ENCODE measurements around the gene AOPEP. TPM values are rescaled to one million over a fixed set of nuclear protein-coding genes. Genes with fewer than 3 reads are reported as not detected.
A peak's percentile ranks its signal among the peaks of the same experiment; 100 is the strongest.

AOPEP gene
- total and polyA plus RNA-seq, 9 of the 15 experiments (the other 6 are each of a cell fraction or from before 2014, with no cell fraction given): 4.5 to 19.3 (median 13.5) TPM

DNA sequence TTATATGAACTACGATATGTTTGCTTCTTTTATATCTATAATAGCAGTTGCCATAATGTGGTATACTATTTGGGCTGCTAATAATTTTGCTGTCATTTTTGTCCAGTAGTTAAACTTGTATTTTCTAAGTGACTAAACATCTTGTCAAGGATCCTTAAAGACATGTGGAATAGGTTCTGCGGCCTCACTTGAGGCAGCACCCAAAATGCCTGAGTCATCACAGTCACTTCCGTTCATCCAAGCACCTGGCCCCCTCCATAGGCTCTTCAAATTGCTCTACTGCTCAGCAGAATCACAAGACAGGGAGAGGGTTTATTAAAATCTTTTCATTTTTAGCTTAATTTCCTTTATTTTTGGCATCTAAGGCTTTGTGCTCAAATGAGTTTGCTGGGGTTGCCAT is 259.1 kb downstream of the AOPEP start (continued):
- TF ChIP-seq THRAP3 (IDR thresholded peaks at IDR 0.05; ENCODE audit: borderline replicate concordance): no peak
- TF ChIP-seq SIRT6 (IDR thresholded peaks at IDR 0.05; ENCODE audit: low read depth, low read length): no peak
- no peak for TF ChIP-seq ZNF436 (CRISPR knock-in tag; IDR thresholded peaks at IDR 0.05)
- no peak for TF ChIP-seq ZNF165 (CRISPR knock-in tag; IDR thresholded peaks at IDR 0.05; ENCODE audit: borderline replicate concordance)
- TF ChIP-seq, protein P1, sequence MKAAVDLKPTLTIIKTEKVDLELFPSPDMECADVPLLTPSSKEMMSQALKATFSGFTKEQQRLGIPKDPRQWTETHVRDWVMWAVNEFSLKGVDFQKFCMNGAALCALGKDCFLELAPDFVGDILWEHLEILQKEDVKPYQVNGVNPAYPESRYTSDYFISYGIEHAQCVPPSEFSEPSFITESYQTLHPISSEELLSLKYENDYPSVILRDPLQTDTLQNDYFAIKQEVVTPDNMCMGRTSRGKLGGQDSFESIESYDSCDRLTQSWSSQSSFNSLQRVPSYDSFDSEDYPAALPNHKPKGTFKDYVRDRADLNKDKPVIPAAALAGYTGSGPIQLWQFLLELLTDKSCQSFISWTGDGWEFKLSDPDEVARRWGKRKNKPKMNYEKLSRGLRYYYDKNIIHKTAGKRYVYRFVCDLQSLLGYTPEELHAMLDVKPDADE (conservative IDR thresholded peaks at IDR 0.05; ENCODE audit: control insufficient read depth, low read depth, low read length): no peak
- TF ChIP-seq GABPA (tag; conservative IDR thresholded peaks at IDR 0.05; ENCODE audit: low read depth): no peak
- peak; percentile 96 for TF ChIP-seq C11orf30 (IDR thresholded peaks at IDR 0.05; ENCODE audit: low read depth)
- peak; percentile 56 for TF ChIP-seq DPF2 (IDR thresholded peaks at IDR 0.05)
- no peak for TF ChIP-seq ZZZ3 (IDR thresholded peaks at IDR 0.05)
- no peak for TF ChIP-seq POLR2H (tag; IDR thresholded peaks at IDR 0.05; ENCODE audit: low read depth)
- TF ChIP-seq ZNF431 (CRISPR knock-in tag; IDR thresholded peaks at IDR 0.05): no peak
- no peak for TF ChIP-seq NRF1 (conservative IDR thresholded peaks at IDR 0.05 in 1 of 2, IDR thresholded peaks at IDR 0.05 in 1 of 2)
- TF ChIP-seq, protein P2, sequence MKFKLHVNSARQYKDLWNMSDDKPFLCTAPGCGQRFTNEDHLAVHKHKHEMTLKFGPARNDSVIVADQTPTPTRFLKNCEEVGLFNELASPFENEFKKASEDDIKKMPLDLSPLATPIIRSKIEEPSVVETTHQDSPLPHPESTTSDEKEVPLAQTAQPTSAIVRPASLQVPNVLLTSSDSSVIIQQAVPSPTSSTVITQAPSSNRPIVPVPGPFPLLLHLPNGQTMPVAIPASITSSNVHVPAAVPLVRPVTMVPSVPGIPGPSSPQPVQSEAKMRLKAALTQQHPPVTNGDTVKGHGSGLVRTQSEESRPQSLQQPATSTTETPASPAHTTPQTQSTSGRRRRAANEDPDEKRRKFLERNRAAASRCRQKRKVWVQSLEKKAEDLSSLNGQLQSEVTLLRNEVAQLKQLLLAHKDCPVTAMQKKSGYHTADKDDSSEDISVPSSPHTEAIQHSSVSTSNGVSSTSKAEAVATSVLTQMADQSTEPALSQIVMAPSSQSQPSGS (CRISPR knock-in tag; IDR thresholded peaks at IDR 0.05): no peak
- no peak for TF ChIP-seq ASH1L (IDR thresholded peaks at IDR 0.05; ENCODE audit: borderline replicate concordance, low read depth, partially characterized antibody)
- no peak for TF ChIP-seq TCF3 (CRISPR knock-in tag; IDR thresholded peaks at IDR 0.05)
- no peak for TF ChIP-seq SAFB2 (IDR thresholded peaks at IDR 0.05; ENCODE audit: borderline replicate concordance, low read depth, low read length, severe bottlenecking)
- no peak for TF ChIP-seq ARHGAP35 (IDR thresholded peaks at IDR 0.05; ENCODE audit: partially characterized antibody)
- no peak for TF ChIP-seq ZNF444 (CRISPR knock-in tag; IDR thresholded peaks at IDR 0.05)
- TF ChIP-seq, protein P3, sequence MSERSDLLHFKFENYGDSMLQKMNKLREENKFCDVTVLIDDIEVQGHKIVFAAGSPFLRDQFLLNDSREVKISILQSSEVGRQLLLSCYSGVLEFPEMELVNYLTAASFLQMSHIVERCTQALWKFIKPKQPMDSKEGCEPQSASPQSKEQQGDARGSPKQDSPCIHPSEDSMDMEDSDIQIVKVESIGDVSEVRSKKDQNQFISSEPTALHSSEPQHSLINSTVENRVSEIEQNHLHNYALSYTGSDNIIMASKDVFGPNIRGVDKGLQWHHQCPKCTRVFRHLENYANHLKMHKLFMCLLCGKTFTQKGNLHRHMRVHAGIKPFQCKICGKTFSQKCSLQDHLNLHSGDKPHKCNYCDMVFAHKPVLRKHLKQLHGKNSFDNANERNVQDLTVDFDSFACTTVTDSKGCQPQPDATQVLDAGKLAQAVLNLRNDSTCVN (CRISPR knock-in tag; IDR thresholded peaks at IDR 0.05): no peak
- no peak for TF ChIP-seq FOXM1 (IDR thresholded peaks at IDR 0.05; ENCODE audit: low read depth)
- TF ChIP-seq FOXM1 (CRISPR knock-in tag; IDR thresholded peaks at IDR 0.05; ENCODE audit: low read depth): no peak
- TF ChIP-seq ZFP1 (CRISPR knock-in tag; IDR thresholded peaks at IDR 0.05): no peak
- TF ChIP-seq HDAC3 (IDR thresholded peaks at IDR 0.05; ENCODE audit: borderline replicate concordance, partially characterized antibody): no peak
- TF ChIP-seq MAFK (IDR thresholded peaks at IDR 0.05; ENCODE audit: low read length): peak; percentile 88
- no peak for TF ChIP-seq RBM14 (IDR thresholded peaks at IDR 0.05; ENCODE audit: borderline replicate concordance, insufficient read depth, low read depth, low read length)
- TF ChIP-seq JUN (IDR thresholded peaks at IDR 0.05; ENCODE audit: borderline replicate concordance, low read depth, low read length): no peak
- no peak for TF ChIP-seq JUN (CRISPR knock-in tag; IDR thresholded peaks at IDR 0.05; ENCODE audit: borderline replicate concordance)
- TF ChIP-seq CBFB (CRISPR knock-in tag; IDR thresholded peaks at IDR 0.05): no peak

Measured in K562 (cell line).